Measurements from ENCODE around the gene UBE4A.

Gene UBE4A

GRCh38 chr11:118341815-118342489 lies 17.4 kb upstream of the UBE4A start:
- DNase-seq: no peak

GRCh38 chr11:118342503-118343161 lies 16.8 kb upstream of the UBE4A start, which contains the start of gene CD3D:
CD3D (minus strand) TSS chr11:118342705; CDS start chr11:118342607, 98 bp downstream.
- DNase-seq: no peak

GRCh38 chr11:118343248-118343647 lies 16.2 kb upstream of the UBE4A start:
- no peak for DNase-seq

DNA sequence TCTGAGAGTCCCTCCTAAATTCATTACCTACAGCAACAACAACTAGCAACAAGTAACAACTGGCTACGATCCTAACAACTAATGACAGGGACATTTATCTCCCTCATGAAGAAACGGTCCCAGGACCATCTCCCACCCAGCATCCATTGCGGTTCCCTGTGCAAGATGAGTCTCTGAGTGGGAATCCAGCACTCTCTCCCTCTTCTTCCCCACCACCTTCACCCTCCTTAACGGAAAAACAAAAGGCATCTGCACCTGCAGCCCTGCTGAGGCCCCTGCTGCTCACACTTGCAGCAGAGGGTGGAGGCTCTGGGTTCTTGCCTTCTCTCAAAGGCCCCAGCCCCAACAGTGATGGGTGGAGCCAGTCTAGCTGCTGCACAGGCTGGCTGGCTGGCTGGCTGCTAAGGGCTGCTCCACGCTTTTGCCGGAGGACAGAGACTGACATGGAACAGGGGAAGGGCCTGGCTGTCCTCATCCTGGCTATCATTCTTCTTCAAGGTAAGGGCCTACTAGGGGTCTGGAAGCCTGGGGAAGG lies 15.4 kb upstream of the UBE4A start, which contains the start of gene CD3G:
CD3G (plus strand) TSS at position 364 of the 535 bp plus-strand sequence; CDS start at position 444, 80 bp downstream.
- DNase-seq: no peak

- no peak for DNase-seq
Measured at GRCh38 chr11:118349475-118349874, 9.9 kb upstream of the UBE4A start.

DNA sequence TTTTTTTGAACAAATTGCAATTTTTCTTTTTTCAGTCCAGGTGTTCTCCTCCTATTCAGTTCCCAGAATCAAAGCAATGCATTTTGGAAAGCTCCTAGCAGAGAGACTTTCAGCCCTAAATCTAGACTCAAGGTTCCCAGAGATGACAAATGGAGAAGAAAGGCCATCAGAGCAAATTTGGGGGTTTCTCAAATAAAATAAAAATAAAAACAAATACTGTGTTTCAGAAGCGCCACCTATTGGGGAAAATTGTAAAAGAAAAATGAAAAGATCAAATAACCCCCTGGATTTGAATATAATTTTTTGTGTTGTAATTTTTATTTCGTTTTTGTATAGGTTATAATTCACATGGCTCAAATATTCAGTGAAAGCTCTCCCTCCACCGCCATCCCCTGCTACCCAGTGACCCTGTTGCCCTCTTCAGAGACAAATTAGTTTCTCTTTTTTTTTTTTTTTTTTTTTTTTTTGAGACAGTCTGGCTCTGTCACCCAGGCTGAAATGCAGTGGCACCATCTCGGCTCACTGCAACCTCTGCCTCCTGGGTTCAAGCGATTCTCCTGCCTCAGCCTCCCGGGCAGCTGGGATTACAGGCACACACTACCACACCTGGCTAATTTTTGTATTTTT lies 6.2 kb upstream of the UBE4A start:
- no peak for DNase-seq

DNA sequence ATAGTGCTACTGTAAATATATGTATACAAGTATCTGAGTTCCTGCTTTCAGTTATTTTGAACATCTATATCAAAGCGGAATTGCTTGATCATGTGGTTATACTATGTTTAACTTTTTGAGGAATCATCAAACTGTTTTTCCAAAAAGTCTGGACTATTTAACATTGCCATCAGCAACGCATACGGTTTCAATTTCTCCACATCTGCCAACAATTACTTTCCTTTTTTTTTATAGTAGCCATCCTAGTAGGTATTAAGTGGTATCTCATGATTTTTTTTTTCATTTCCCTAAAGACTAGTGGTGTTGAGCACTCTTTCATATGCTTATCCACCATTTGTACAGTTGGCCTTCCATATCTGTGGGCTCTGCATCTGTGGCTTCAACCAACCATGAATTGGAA lies 1.3 kb upstream of the UBE4A start:
- DNase-seq: no peak

GRCh38 chr11:118364956-118365615 lies 5.7 kb downstream of the UBE4A start:
- no peak for DNase-seq

DNA sequence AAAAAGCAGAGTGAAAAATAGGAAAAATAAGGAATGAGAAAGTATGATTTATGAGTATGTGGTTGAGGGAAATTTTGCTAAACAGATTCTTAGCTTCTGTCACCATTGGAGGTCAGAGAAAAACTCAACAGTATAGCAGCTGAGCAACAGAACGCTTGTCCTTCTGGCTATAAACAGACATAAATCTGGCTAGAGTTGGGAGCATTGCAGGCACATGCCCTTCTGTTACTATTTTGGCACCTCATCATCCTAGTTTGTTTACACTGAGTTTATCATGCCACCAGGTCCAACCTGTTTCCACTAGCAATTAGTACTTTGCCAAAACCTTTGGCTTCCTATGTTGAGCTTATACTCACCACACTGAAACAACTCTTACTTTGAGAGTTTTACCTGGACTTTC lies 6.9 kb downstream of the UBE4A start:
- no peak for DNase-seq

- DNase-seq: no peak
Measured at GRCh38 chr11:118370774-118371173, 11.4 kb downstream of the UBE4A start.

- no peak for DNase-seq
Measured at GRCh38 chr11:118373263-118373662, 13.9 kb downstream of the UBE4A start.

DNA sequence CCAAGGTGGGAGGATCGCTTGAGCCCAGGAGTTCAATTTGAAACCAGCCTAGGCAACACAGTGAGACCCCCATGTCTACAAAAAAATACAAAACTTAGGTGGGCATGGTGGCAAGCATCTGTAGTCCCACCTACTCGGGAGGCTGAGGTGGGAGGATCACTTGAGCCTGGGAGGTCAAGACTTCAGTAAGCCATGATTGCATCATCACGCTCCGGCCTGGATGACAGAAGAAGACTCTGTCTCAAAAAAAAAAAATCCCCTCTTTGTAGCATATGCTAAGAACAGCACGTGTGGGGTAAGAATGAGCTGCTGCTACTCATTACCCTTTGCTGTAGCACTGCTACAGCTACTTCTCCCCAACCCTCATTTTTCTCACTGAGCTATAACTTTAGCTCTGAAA lies 14.5 kb downstream of the UBE4A start:
- no peak for DNase-seq

GRCh38 chr11:118374729-118375128 lies 15.3 kb downstream of the UBE4A start:
- no peak for DNase-seq

DNA sequence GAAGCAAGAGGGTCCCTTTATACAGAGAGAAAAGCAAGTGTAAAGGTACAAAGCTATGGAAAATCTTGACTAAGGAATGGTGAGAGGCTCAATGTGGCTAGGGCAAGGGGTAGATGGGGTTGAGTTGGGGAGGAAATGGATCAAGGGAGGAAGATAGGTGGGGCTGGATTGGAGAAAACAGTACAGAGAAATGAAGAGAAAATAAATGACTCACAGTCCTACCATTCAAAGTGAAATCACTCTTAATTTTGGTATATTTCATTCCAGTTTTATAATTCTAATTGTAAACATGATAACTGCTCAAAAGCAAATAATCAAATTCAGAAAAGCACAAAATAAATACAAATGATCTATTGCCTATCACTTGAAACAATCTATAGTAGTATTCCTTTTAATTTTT lies 16.6 kb downstream of the UBE4A start:
- no peak for DNase-seq

- DNase-seq: no peak
Measured at GRCh38 chr11:118379497-118379896, 20.1 kb downstream of the UBE4A start.

GRCh38 chr11:118380571-118380970 lies 21.2 kb downstream of the UBE4A start:
- DNase-seq: no peak

DNA sequence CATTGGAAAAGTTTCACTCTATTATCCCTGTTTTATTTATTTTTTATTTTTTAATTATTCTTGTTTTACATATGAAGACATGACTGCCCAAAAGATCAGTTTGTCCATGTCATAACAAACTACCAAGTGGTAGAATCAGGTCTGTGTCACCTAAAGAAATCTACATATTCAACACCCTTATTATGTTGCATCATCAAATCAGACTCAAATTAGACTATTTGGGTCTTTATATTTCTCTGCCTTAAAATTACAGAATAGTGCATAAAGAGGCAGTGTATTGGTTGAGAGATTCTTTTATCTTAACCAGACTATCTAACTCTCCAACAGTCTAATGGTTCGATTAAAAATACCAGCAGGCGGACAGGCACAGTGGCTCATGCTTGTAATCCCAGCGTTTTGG lies 23.6 kb downstream of the UBE4A start:
- DNase-seq: no peak

DNA sequence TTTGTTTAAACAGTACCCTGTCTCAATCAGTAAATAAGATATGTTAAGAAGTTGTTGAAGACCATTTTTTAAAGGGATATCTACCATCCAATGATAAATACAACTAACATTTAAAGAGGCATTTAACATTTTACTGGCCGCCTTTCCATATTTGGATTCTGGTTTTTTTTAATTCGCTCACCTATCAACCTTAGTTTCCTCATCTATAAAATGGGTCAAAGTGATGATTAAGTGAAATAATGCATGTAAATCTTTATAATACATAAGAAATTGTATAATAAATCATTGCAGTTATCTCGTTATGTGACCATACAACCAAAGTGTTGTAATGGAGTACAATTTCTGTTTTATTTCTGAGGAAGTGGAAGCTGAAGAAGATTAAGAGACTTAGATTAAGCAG lies 24.3 kb downstream of the UBE4A start:
- DNase-seq: no peak

DNA sequence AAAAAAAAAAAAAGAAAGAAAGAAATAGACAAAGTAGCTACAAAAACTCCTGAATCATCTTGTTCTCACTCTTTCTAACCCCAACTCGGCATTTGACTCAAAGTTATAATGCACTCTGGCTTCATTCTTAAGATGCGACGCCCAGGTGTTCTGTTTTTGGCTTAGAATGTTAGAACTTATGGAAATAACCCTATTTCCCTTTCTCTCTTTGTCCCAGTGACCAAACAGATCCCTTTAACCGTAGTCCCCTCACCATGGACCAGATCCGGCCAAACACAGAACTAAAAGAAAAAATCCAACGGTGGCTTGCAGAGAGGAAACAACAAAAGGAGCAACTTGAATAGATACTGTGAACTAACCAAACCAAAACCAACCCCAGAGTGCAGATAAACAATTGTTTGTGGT lies 36.7 kb downstream of the UBE4A start:
- DNase-seq: no peak

DNA sequence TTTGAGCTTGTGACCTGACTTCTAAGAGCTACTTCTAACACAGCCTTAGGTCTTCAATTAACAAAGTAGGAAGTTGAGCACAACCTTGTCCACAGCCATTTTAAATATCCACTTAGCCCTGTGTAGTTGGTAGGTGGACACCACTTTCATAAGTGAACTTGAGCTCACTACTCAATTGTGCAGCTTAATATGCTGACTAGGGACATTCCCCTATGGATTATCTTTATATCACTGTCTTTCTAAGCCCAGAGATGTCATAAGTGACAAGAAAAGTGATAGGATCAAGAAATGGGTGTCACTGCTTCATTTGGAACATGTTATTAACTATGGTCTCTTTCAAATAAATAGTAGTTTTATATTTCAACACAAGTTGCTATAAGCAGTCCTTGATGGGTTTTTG lies 38.0 kb downstream of the UBE4A start:
- no peak for DNase-seq

GRCh38 chr11:118398791-118399559 lies 39.6 kb downstream of the UBE4A start:
- no peak for DNase-seq

- DNase-seq: peak; percentile 51
Measured at GRCh38 chr11:118401151-118401879, 41.9 kb downstream of the UBE4A start, which contains the start of gene ATP5MG. ATP5MG (plus strand) TSS chr11:118401606; CDS start chr11:118401666, 60 bp downstream.
